Left lung (tissue), 10 donors: Measurements from ENCODE around the gene ZNF282. TPM values are rescaled to one million over a fixed set of nuclear protein-coding genes. Genes with fewer than 3 reads are reported as not detected.
"Not testable (repeated sequence)": the region's sequence is repeated elsewhere in the genome, so short reads cannot be mapped to it uniquely, and the experiment has no call there.

ENCODE experiments used
- ATAC-seq: fragments of 200-7000 bp; cut with Tn5 transposase; one replicate; pipeline ENCODE4 v1.9.1; 2020; ENCODE audit warnings: moderate library complexity
- DNase-seq, 4 donors: peaks; one replicate each; pipeline ENCODE4 v3.0.0-alpha.2; 2013 to 2020
- H3K27ac ChIP-seq, 2 donors: fragments of 200-600 bp; sonication (generic) in 1 of 2; one replicate each; pipeline versions ENCODE4 v1.5.0 to v1.8.0; 2020 to 2021
- H3K27me3 ChIP-seq, 2 donors: fragments of 200-600 bp; sonication (generic) in 1 of 2; one replicate each; pipeline versions ENCODE4 v1.5.0 to v1.8.0; 2020 to 2021
- H3K36me3 ChIP-seq, 2 donors: fragments of 200-600 bp; sonication (generic) in 1 of 2; one replicate each; pipeline versions ENCODE4 v1.5.0 to v1.8.0; 2020 to 2021
- H3K4me1 ChIP-seq, 2 donors: fragments of 200-600 bp; one replicate each; pipeline ENCODE4 v1.8.0; 2021
- H3K4me3 ChIP-seq, 2 donors: fragments of 200-600 bp; sonication (generic) in 1 of 2; one replicate each; pipeline versions ENCODE4 v1.5.0 to v1.8.0; 2020 to 2021; ENCODE audit warnings: mild to moderate bottlenecking in 1 of 2
- H3K9me3 ChIP-seq, 2 donors: fragments of 200-600 bp; sonication (generic) in 1 of 2; one replicate each; pipeline versions ENCODE4 v1.5.0 to v1.8.0; 2020 to 2021
- CTCF ChIP-seq, 2 donors: fragments of 200-600 bp; sonication (generic) in 1 of 2; IDR thresholded peaks; one replicate each; pipeline versions ENCODE4 v1.5.0 to v1.8.0; 2021; ENCODE audit warnings: antibody characterized with exemption in 2 of 2
- intact Hi-C, 2 donors: fragments of 100-400 bp; cut with DNase I; formaldehyde crosslinking; loops; one replicate each; pipeline versions ENCODE4 v1.11.2 to v1.14.2; 2022
- polyA plus RNA-seq, 6 donors: library from polyadenylated mRNA; unstranded; fragments of 120-200 nt; gene quantifications; one replicate each; pipeline ENCODE4 v1.2.1, GENCODE V29; 2013; ENCODE audit not compliant: insufficient read length in 6 of 6
- total RNA-seq, 2 donors: library from RNA; stranded (reverse); fragmentation: NEBNext Ultra II Directional; extraction: Animal tissue kit (Norgen Biotek cat#: 25700); gene quantifications; one replicate each; pipeline ENCODE4 v1.2.1, GENCODE V29; 2021
- donor health status: DM: no; HTN: yes; CAD: no.
- donor health status: DM: no; HTN: no; CAD: no.

Gene ZNF282
- total and polyA plus RNA-seq, 8 donors, result 20.1 to 26.0 (median 24.0) TPM

GRCh38 chr7:149224352-149224751 is 29.0 kb downstream of the ZNF282 start:
- H3K36me3 ChIP-seq, result peaks cover 0 to 68% of the 10 kb centered on the region in 2 donors

GRCh38 chr7:149225106-149225505 is 29.8 kb downstream of the ZNF282 start:
- H3K4me3 ChIP-seq, result no peak overlapping the region
- no peaks in the 10 kb centered on the region for H3K9me3 ChIP-seq
- no peaks in the 10 kb centered on the region for H3K4me1 ChIP-seq
- H3K36me3 ChIP-seq, result peaks cover 0 to 60% of the 10 kb centered on the region in 2 donors
- DNase-seq (no peak), ATAC-seq (no peak)
- intact Hi-C loops, result no loop called here
- no peak for TF ChIP-seq CTCF (IDR thresholded peaks at IDR 0.05)
- H3K27ac ChIP-seq, result no peak overlapping the region
- H3K27me3 ChIP-seq, result no peaks in the 10 kb centered on the region

More at GRCh38 chr7:149224352-149224751, 29.0 kb downstream of the ZNF282 start:
- Histone ChIP-seq H3K9me3 (no peaks in the 10 kb centered on the region), H3K4me1 (no peaks in the 10 kb centered on the region), H3K27me3 (no peaks in the 10 kb centered on the region), H3K27ac (no peak overlapping the region), H3K4me3 (no peak overlapping the region)
- no peak for TF ChIP-seq CTCF (IDR thresholded peaks at IDR 0.05)
- ATAC-seq (no peak), DNase-seq (no peak)
- intact Hi-C loops, result no loop called here

- intact Hi-C loops, result no loop called here
- no peak for TF ChIP-seq CTCF (IDR thresholded peaks at IDR 0.05)
- Histone ChIP-seq H3K36me3 (peaks cover 0 to 55% of the 10 kb centered on the region in 2 donors), H3K27ac (no peak overlapping the region), H3K9me3 (no peaks in the 10 kb centered on the region), H3K4me3 (no peak overlapping the region), H3K27me3 (no peaks in the 10 kb centered on the region), H3K4me1 (no peaks in the 10 kb centered on the region)
- ATAC-seq (no peak), DNase-seq (no peak)
These were observed 30.3 kb downstream of the ZNF282 start for GRCh38 chr7:149225656-149226055.

GRCh38 chr7:149226366-149226765 is 31.0 kb downstream of the ZNF282 start:
- H3K4me3 ChIP-seq, intact Hi-C loops, ATAC-seq, DNase-seq, H3K4me1 ChIP-seq, H3K27me3 ChIP-seq, H3K27ac ChIP-seq, H3K9me3 ChIP-seq: not testable (repeated sequence)
- H3K36me3 ChIP-seq, result peaks cover 0 to 48% of the 10 kb centered on the region in 2 donors

- no peak for ATAC-seq
- intact Hi-C loops, result no loop called here
- no peak overlapping the region for H3K4me3 ChIP-seq
These were observed 31.6 kb downstream of the ZNF282 start for GRCh38 chr7:149226840-149227494.

More at GRCh38 chr7:149226840-149227494, 31.6 kb downstream of the ZNF282 start:
- DNase-seq, result no peak
- TF ChIP-seq CTCF (IDR thresholded peaks at IDR 0.05), result no peak
- no peaks in the 10 kb centered on the region for H3K27me3 ChIP-seq
- H3K4me1 ChIP-seq, result no peaks in the 10 kb centered on the region
- no peaks in the 10 kb centered on the region for H3K9me3 ChIP-seq
- H3K27ac ChIP-seq, result no peak overlapping the region
- H3K36me3 ChIP-seq, result peaks cover 0 to 42% of the 10 kb centered on the region in 2 donors
